ENCODE measurements around the gene PHACTR3. TPM values are rescaled to one million over a fixed set of nuclear protein-coding genes. Genes with fewer than 3 reads are reported as not detected.

Gene PHACTR3
- total RNA-seq, 1 donor from 2014 or later: 0.06 TPM

- DNase-seq (ENCODE audit: low read depth): no peak
- no peak for TF ChIP-seq CTCF (conservative IDR thresholded peaks at IDR 0.05; ENCODE audit: low read depth, low read length)
Measured at GRCh38 chr20:59771506-59772372, 167.4 kb downstream of the PHACTR3 start.

GRCh38 chr20:59772373-59772705 is 168.0 kb downstream of the PHACTR3 start:
- no peak for DNase-seq (ENCODE audit: low read depth)

More at GRCh38 chr20:59771506-59772372, 167.4 kb downstream of the PHACTR3 start:
- H3K4me3 ChIP-seq (ENCODE audit: low read depth, low read length): no peak overlapping the region

GRCh38 chr20:59772931-59773913 is 168.9 kb downstream of the PHACTR3 start:
- DNase-seq (ENCODE audit: low read depth): no peak
- no peak for TF ChIP-seq CTCF (conservative IDR thresholded peaks at IDR 0.05; ENCODE audit: low read depth, low read length)
- H3K4me3 ChIP-seq (ENCODE audit: low read depth, low read length): no peak overlapping the region

More at GRCh38 chr20:59772373-59772705, 168.0 kb downstream of the PHACTR3 start:
- TF ChIP-seq CTCF (conservative IDR thresholded peaks at IDR 0.05; ENCODE audit: low read depth, low read length): no peak
- H3K4me3 ChIP-seq (ENCODE audit: low read depth, low read length): no peak overlapping the region

- no peak for DNase-seq (ENCODE audit: low read depth)
- no peak for TF ChIP-seq CTCF (conservative IDR thresholded peaks at IDR 0.05; ENCODE audit: low read depth, low read length)
- no peak overlapping the region for H3K4me3 ChIP-seq (ENCODE audit: low read depth, low read length)
Measured at GRCh38 chr20:59774204-59774641, 169.9 kb downstream of the PHACTR3 start.

GRCh38 chr20:59774921-59775686 is 170.8 kb downstream of the PHACTR3 start:
- H3K4me3 ChIP-seq (ENCODE audit: low read depth, low read length): no peak overlapping the region
- DNase-seq (ENCODE audit: low read depth): no peak
- no peak for TF ChIP-seq CTCF (conservative IDR thresholded peaks at IDR 0.05; ENCODE audit: low read depth, low read length)

GRCh38 chr20:59775687-59776055 is 171.3 kb downstream of the PHACTR3 start:
- no peak for TF ChIP-seq CTCF (conservative IDR thresholded peaks at IDR 0.05; ENCODE audit: low read depth, low read length)
- no peak overlapping the region for H3K4me3 ChIP-seq (ENCODE audit: low read depth, low read length)
- DNase-seq (ENCODE audit: low read depth): no peak
